Panc1 (cell line): ENCODE measurements around the gene FNIP1. TPM values are rescaled to one million over a fixed set of nuclear protein-coding genes. Genes with fewer than 3 reads are reported as not detected.
"Not testable (repeated sequence)": the region's sequence is repeated elsewhere in the genome, so short reads cannot be mapped to it uniquely, and the experiment has no call there.

ENCODE experiments used
- ATAC-seq: fragments of 200-7000 bp; cut with Tn5 transposase; 2 replicates; pipeline ENCODE4 v1.9.1; 2020; ENCODE audit warnings: mild to moderate bottlenecking, moderate library complexity
- BruUV-seq: library from RNA; stranded (reverse); fragments of 400-500 nt; replicated peaks from 2 replicates; lab custom pipeline; 2021; lab: Mats Ljungman, UMichigan
- CTCF ChIA-PET: fragments of 300-600 bp; sonication (Branson Sonifier 250); formaldehyde crosslinking; loops from one replicate; lab custom pipeline; 2022; ENCODE audit warnings: antibody characterized with exemption; lab: Charles Lee
- POLR2A ChIA-PET: fragments of 300-600 bp; sonication (Branson Sonifier 250); formaldehyde crosslinking; loops from one replicate; lab custom pipeline; 2022; ENCODE audit warnings: antibody characterized with exemption; lab: Charles Lee
- DNase-seq: peaks from one replicate; pipeline ENCODE4 v3.0.0-alpha.2; 2010; ENCODE audit warnings: low read depth, low spot score
- H3K27ac ChIP-seq: 2 replicates; pipeline ENCODE4 v1.5.1; 2011; ENCODE audit warnings: mild to moderate bottlenecking, low read length, inconsistent platforms
- H3K27me3 ChIP-seq: fragments of 200-500 bp; sonication (Bioruptor generic); 2 replicates; pipeline ENCODE4 v1.6.0; 2014; ENCODE audit warnings: low read length, inconsistent platforms; ENCODE audit not compliant: control insufficient read depth, insufficient read depth
- H3K36me3 ChIP-seq: fragments of 200-500 bp; sonication (Bioruptor generic); 2 replicates; pipeline ENCODE4 v1.5.1; 2014; ENCODE audit warnings: inconsistent platforms, mild to moderate bottlenecking, low read length, moderate library complexity; ENCODE audit not compliant: control insufficient read depth, insufficient read depth
- H3K4me1 ChIP-seq: 2 replicates; pipeline ENCODE4 v1.5.1; 2011; ENCODE audit warnings: inconsistent platforms, mild to moderate bottlenecking, low read length, moderate library complexity; ENCODE audit not compliant: control insufficient read depth, insufficient read depth
- H3K4me3 ChIP-seq, 2 experiments: 2 replicates each; pipeline ENCODE4 v1.5.1; 2011 to 2012; ENCODE audit warnings: low read depth in 2 of 2, low read length in 2 of 2, mild to moderate bottlenecking in 2 of 2, inconsistent platforms in 1 of 2, moderate library complexity in 1 of 2
- H3K9me3 ChIP-seq: fragments of 200-500 bp; sonication (Bioruptor generic); 2 replicates; pipeline ENCODE4 v1.5.1; 2014; ENCODE audit warnings: low read depth, mild to moderate bottlenecking, inconsistent platforms, low read length, moderate library complexity; ENCODE audit not compliant: control insufficient read depth, insufficient read depth
- POLR2AphosphoS5 ChIP-seq: IDR thresholded peaks from 2 replicates; pipeline ENCODE4 v1.6.1; 2012; ENCODE audit warnings: mild to moderate bottlenecking, low read depth, low read length, moderate library complexity
- SIN3A ChIP-seq: IDR thresholded peaks from 2 replicates; pipeline ENCODE4 v1.6.1; 2012; ENCODE audit warnings: low read depth, mild to moderate bottlenecking, low read length, moderate library complexity, borderline replicate concordance; ENCODE audit not compliant: insufficient read depth
- TCF7L2 ChIP-seq: IDR thresholded peaks from 2 replicates; pipeline ENCODE4 v1.6.1; 2011; ENCODE audit warnings: mild to moderate bottlenecking, low read depth, low read length, inconsistent platforms
- in situ Hi-C: cut with HindIII; loops from 2 replicates; pipeline ENCODE4 v1.10.0; 2016; ENCODE audit warnings: low sequenced_read_pairs, low pct_unique_long_range_greater_than_20kb
- intact Hi-C: fragments of 100-400 bp; cut with micrococcal nuclease; formaldehyde crosslinking; loops from one replicate; pipeline ENCODE4 v1.10.0; 2022; ENCODE audit not compliant: unreplicated experiment
- total RNA-seq: library from RNA; stranded (reverse); gene quantifications from one replicate; pipeline ENCODE4 v1.2.1, GENCODE V29; 2021; ENCODE audit not compliant: unreplicated experiment
- TF ChIP-seq, protein P1 (sequence below): fragments of 450-650 bp; IDR thresholded peaks from 2 replicates; pipeline ENCODE4 v1.5.1; 2017; ENCODE audit warnings: mild to moderate bottlenecking
- TF ChIP-seq, protein P2 (sequence below), 2 experiments: IDR thresholded peaks; 2 replicates each; pipeline ENCODE4 v1.6.1; 2011 to 2012; ENCODE audit warnings: low read depth in 2 of 2, control low read depth in 1 of 2, low read length in 1 of 2, mild to moderate bottlenecking in 1 of 2, moderate library complexity in 1 of 2; ENCODE audit not compliant: insufficient read depth in 1 of 2

Gene FNIP1
- total RNA-seq, 1 experiment from 2014 or later = 48.3 TPM

DNA sequence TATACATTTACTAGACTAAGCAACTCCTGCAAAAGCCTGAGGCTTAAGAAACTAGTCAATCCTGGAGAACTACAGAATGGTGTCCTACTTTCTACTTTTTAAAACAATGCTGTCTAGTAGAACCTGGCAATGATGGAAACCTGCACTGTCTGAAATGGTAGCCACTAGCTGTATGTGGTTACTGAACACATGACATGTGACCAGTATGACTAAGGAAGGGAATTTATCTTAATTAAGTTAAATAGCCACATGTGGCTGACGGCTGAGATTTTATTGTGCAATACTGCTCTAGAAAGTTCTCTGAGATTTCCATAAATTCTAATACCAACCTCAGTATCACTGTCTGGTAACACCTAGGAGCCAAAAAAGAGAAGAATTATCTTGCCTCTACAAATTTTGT is 116.9 kb downstream of the FNIP1 start:
- H3K36me3 ChIP-seq = peaks cover 11% of the 10 kb centered on the region
- DNase-seq = no peak
- no peak overlapping the region for H3K4me3 ChIP-seq
- no peaks in the 10 kb centered on the region for H3K9me3 ChIP-seq
- no peaks in the 10 kb centered on the region for H3K27me3 ChIP-seq
- no peak for TF ChIP-seq TCF7L2
- TF ChIP-seq SIN3A = no peak
- TF ChIP-seq POLR2AphosphoS5 = no peak
- TF ChIP-seq, protein P1, sequence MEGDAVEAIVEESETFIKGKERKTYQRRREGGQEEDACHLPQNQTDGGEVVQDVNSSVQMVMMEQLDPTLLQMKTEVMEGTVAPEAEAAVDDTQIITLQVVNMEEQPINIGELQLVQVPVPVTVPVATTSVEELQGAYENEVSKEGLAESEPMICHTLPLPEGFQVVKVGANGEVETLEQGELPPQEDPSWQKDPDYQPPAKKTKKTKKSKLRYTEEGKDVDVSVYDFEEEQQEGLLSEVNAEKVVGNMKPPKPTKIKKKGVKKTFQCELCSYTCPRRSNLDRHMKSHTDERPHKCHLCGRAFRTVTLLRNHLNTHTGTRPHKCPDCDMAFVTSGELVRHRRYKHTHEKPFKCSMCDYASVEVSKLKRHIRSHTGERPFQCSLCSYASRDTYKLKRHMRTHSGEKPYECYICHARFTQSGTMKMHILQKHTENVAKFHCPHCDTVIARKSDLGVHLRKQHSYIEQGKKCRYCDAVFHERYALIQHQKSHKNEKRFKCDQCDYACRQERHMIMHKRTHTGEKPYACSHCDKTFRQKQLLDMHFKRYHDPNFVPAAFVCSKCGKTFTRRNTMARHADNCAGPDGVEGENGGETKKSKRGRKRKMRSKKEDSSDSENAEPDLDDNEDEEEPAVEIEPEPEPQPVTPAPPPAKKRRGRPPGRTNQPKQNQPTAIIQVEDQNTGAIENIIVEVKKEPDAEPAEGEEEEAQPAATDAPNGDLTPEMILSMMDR = no peak
- TF ChIP-seq, protein P2, sequence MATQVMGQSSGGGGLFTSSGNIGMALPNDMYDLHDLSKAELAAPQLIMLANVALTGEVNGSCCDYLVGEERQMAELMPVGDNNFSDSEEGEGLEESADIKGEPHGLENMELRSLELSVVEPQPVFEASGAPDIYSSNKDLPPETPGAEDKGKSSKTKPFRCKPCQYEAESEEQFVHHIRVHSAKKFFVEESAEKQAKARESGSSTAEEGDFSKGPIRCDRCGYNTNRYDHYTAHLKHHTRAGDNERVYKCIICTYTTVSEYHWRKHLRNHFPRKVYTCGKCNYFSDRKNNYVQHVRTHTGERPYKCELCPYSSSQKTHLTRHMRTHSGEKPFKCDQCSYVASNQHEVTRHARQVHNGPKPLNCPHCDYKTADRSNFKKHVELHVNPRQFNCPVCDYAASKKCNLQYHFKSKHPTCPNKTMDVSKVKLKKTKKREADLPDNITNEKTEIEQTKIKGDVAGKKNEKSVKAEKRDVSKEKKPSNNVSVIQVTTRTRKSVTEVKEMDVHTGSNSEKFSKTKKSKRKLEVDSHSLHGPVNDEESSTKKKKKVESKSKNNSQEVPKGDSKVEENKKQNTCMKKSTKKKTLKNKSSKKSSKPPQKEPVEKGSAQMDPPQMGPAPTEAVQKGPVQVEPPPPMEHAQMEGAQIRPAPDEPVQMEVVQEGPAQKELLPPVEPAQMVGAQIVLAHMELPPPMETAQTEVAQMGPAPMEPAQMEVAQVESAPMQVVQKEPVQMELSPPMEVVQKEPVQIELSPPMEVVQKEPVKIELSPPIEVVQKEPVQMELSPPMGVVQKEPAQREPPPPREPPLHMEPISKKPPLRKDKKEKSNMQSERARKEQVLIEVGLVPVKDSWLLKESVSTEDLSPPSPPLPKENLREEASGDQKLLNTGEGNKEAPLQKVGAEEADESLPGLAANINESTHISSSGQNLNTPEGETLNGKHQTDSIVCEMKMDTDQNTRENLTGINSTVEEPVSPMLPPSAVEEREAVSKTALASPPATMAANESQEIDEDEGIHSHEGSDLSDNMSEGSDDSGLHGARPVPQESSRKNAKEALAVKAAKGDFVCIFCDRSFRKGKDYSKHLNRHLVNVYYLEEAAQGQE (IDR thresholded peaks at IDR 0.05; ENCODE audit: insufficient read depth in 1 of 2, low read depth in 2 of 2, low read length in 1 of 2) = no peak
- no TSS peak for BruUV-seq
- ChIA-PET POLR2A (no interaction called here), CTCF (no interaction called here)
- intact Hi-C loops (no loop called here), in situ Hi-C loops (no loop called here)
- no peak overlapping the region for H3K27ac ChIP-seq
- no peak for ATAC-seq
- no peaks in the 10 kb centered on the region for H3K4me1 ChIP-seq

DNA sequence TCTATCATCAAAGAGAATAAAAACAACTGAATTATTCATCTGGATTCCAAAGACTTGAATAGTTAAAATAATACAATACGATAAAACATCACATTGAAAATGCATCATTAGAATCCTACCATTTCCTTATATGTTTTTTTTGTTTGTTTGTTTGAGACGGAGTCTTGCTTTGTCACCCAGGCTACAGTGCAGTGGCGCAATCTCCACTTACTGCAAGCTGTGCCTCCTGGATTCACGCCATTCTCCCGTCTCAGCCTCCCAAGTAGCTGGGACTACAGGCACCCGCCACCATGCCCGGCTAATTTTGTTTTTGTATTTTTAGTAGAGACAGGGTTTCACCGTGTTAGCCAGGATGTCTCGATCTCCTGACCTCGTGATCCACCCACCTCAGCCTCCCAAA is 118.5 kb downstream of the FNIP1 start:
- BruUV-seq, H3K9me3 ChIP-seq, CTCF ChIA-PET, intact Hi-C loops, H3K27me3 ChIP-seq, DNase-seq, H3K4me3 ChIP-seq, POLR2A ChIA-PET, in situ Hi-C loops, ATAC-seq, H3K27ac ChIP-seq, H3K4me1 ChIP-seq: not testable (repeated sequence)
- H3K36me3 ChIP-seq = peaks cover 11% of the 10 kb centered on the region

DNA sequence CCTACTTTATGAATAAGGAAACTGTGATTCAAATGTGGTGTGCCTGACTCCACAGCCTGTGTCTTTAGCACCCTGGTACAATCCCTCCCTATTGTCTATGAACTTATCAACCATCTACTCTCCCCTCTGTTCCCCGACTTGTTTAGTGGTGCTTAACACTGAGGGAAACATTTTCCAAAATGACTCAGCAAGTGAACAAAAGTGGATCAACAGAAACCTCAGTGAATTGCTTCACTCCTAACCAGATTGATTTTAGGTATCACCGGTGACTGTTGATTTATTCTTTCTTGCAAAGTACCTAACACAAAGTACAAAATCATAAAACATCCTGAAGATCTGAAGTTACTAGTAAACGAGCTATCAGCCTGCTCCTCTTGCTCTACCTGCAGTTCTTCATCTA is 119.7 kb downstream of the FNIP1 start:
- no peak for ATAC-seq
- intact Hi-C loops = no loop called here
- Histone ChIP-seq H3K4me1 (peaks cover 6% of the 10 kb centered on the region; the same call in 1 of the 2 replicates), H3K27me3 (no peaks in the 10 kb centered on the region), H3K27ac (no peak overlapping the region), H3K36me3 (peaks cover 11% of the 10 kb centered on the region), H3K4me3 (no peak overlapping the region), H3K9me3 (no peaks in the 10 kb centered on the region)
- BruUV-seq = no TSS peak
- in situ Hi-C loops = no loop called here
- DNase-seq = no peak
- ChIA-PET POLR2A (no interaction called here), CTCF (no interaction called here)
- TF ChIP-seq, protein P2 (IDR thresholded peaks at IDR 0.05; ENCODE audit: insufficient read depth in 1 of 2, low read depth in 2 of 2, low read length in 1 of 2) = no peak
- no peak for TF ChIP-seq SIN3A
- no peak for TF ChIP-seq POLR2AphosphoS5
- TF ChIP-seq, protein P1 = no peak
- no peak for TF ChIP-seq TCF7L2
